22Rv1 (cell line): ENCODE results near the gene SURF6.

Source experiments
- ZFX ChIP-seq: fragments of 450-650 bp; IDR thresholded peaks from 2 replicates; pipeline ENCODE4 v1.6.1; 2017; ENCODE audit warnings: antibody characterized with exemption, borderline replicate concordance
- TF ChIP-seq, protein P1 (sequence below): fragments of 450-650 bp; IDR thresholded peaks from 2 replicates; pipeline ENCODE4 v1.5.1; 2017; ENCODE audit warnings: mild to moderate bottlenecking

DNA sequence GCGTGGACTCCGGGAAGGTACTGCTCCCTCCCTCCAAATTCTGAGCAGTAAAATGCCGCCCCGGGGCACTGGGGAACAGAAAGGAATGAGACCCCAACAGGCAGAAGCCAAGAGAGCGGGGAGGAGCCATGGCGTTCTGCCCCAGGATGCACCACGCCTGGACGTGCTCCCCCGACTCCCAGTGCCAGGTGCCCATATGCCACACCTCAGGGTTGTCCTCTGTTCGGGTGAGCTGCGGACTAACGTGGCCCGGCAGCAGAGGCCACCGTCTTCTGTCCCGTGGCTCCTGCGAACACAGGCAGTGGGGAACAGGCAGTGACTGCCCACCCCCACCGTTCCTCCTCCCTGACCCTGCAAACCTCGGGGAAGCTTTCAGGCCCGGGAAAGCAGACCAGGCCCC, 4.8 kb downstream of the SURF6 start:
- TF ChIP-seq, protein P1, sequence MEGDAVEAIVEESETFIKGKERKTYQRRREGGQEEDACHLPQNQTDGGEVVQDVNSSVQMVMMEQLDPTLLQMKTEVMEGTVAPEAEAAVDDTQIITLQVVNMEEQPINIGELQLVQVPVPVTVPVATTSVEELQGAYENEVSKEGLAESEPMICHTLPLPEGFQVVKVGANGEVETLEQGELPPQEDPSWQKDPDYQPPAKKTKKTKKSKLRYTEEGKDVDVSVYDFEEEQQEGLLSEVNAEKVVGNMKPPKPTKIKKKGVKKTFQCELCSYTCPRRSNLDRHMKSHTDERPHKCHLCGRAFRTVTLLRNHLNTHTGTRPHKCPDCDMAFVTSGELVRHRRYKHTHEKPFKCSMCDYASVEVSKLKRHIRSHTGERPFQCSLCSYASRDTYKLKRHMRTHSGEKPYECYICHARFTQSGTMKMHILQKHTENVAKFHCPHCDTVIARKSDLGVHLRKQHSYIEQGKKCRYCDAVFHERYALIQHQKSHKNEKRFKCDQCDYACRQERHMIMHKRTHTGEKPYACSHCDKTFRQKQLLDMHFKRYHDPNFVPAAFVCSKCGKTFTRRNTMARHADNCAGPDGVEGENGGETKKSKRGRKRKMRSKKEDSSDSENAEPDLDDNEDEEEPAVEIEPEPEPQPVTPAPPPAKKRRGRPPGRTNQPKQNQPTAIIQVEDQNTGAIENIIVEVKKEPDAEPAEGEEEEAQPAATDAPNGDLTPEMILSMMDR: no peak
- no peak for TF ChIP-seq ZFX
